Heart left ventricle (tissue), 16 donors: ENCODE data around the gene LCE3C. TPM values are rescaled to one million over a fixed set of nuclear protein-coding genes. Genes with fewer than 3 reads are reported as not detected.

Source experiments
- ATAC-seq, 4 donors: fragments of 200-7000 bp; cut with Tn5 transposase; one replicate each; pipeline ENCODE4 v1.9.1; 2020 to 2022; ENCODE audit warnings: moderate library complexity in 4 of 4, mild to moderate bottlenecking in 3 of 4, moderate number of reproducible peaks in 1 of 4
- DNase-seq, 5 donors: peaks; one replicate each; pipeline ENCODE4 v3.0.0-alpha.2; 2020
- H3K27ac ChIP-seq, 12 donors: fragments of 200-600 bp; sonication (generic) in 4 of 12; one replicate each; pipeline versions ENCODE4 v1.5.0 to v1.8.0; 2016 to 2022; ENCODE audit warnings: mild to moderate bottlenecking in 2 of 12
- H3K27me3 ChIP-seq, 9 donors: fragments of 200-600 bp; sonication (generic) in 2 of 9; one replicate each; pipeline versions ENCODE4 v1.5.1 to v1.8.0; 2016 to 2022; ENCODE audit warnings: mild to moderate bottlenecking in 3 of 9
- H3K36me3 ChIP-seq, 9 donors: fragments of 200-600 bp; sonication (generic) in 2 of 9; one replicate each; pipeline versions ENCODE4 v1.5.0 to v1.8.0; 2018 to 2022; ENCODE audit warnings: mild to moderate bottlenecking in 2 of 9
- H3K4me1 ChIP-seq, 12 donors: fragments of 200-600 bp; sonication (generic) in 4 of 12; one replicate each; pipeline versions ENCODE4 v1.5.0 to v1.8.0; 2016 to 2022; ENCODE audit warnings: mild to moderate bottlenecking in 3 of 12
- H3K4me3 ChIP-seq, 12 donors: fragments of 200-600 bp; sonication (generic) in 4 of 12; one replicate each; pipeline versions ENCODE4 v1.5.0 to v1.8.0; 2017 to 2022; ENCODE audit warnings: mild to moderate bottlenecking in 9 of 12, moderate library complexity in 4 of 12
- H3K9me3 ChIP-seq, 12 donors: fragments of 200-600 bp; sonication (generic) in 4 of 12; one replicate each; pipeline versions ENCODE4 v1.5.0 to v1.8.0; 2016 to 2022; ENCODE audit warnings: mild to moderate bottlenecking in 1 of 12
- CTCF ChIP-seq, 12 donors: fragments of 200-600 bp; sonication (generic) in 4 of 12; IDR thresholded peaks; one replicate each; pipeline versions ENCODE4 v1.5.0 to v1.8.0; 2018 to 2022; ENCODE audit warnings: antibody characterized with exemption in 12 of 12, mild to moderate bottlenecking in 5 of 12
- POLR2A ChIP-seq, 2 donors: fragments of 450-650 bp; IDR thresholded peaks; one replicate each; pipeline ENCODE4 v1.6.1; 2017; ENCODE audit warnings: antibody characterized with exemption in 2 of 2, mild to moderate bottlenecking in 2 of 2, moderate library complexity in 2 of 2
- WGBS, 4 donors: extraction: QIAGEN DNeasy Blood & Tissue Kit in 2 of 4; methylation state at CpG; one replicate each; pipeline versions ENCODE4 v1.1.5 to v1.1.7; 2013 to 2018; 5-methylcytosine and 5-hydroxymethylcytosine counted together
- intact Hi-C, 10 donors: fragments of 100-400 bp; cut with DNase I; formaldehyde crosslinking; loops; one replicate each; pipeline versions ENCODE4 v1.11.1 to v1.14.2; 2022
- polyA plus RNA-seq, 2 donors: library from polyadenylated mRNA; stranded (reverse); fragments of 200-250 nt; gene quantifications; one replicate each; pipeline ENCODE4 v1.2.3, GENCODE V29; 2013
- total RNA-seq, 9 donors: library from RNA; depleted of rRNA in 2 of 9; stranded (reverse); fragments of >200 nt in 2 of 9; fragmentation: NEBNext Ultra II Directional in 3 of 9; extraction: Animal tissue kit (Norgen Biotek cat#: 25700) in 3 of 9; gene quantifications; one replicate each; pipeline versions ENCODE4 v1.1.0 to v1.2.4, GENCODE V29; 2016 to 2023
- donor health status: ischemic (EF 13 %, LVEDD 7.1; RV severe dilation, severe dysfunction).
- donor health status: healthy with polysubstance abuse.
- donor health status: DM: no; HTN: yes; CAD: no.
- donor health status: DM: no; HTN: no; CAD: no.
- donor health status: ischemic (EF 25% LVEDD 6.9; RV normal size, moderate dysfunction).
- donor health status: ischemic (EF 25% LVEDD 5.7; RV mildly dilated, moderate dysfunction).
- donor health status: healthy.
- donor health status: DM: yes; HTN: yes; CAD: no.
- donor health status: ischemic (EF 35%, LVEDD 5.7; RV mildly dilated, moderate dysfunction).
- donor health status: nonischemic (EF 11% LVEDD 7.7; RV severe dilation, severe dysfunction).
- donor health status: DM: yes; HTN: yes; CAD: no.
- donor health status: PGD.
- donor health status: ischemic (EF 29% LVEDD 5.4; RV normal size, mild dysfunction).
- donor health status: nonischemic (EF 23%, LVEDD 6.1; RV moderate dilation, normal function).

Gene LCE3C
- total and polyA plus RNA-seq, 11 donors = not detected

GRCh38 chr1:152596986-152597385 is 3.0 kb upstream of the LCE3C start:
- 76 to 77% (median 76%) methylated on average over 2 of the region's 2 CpGs; no CpG with 5 or more reads in 1 of the 4 donors for WGBS, 4 donors
- TF ChIP-seq POLR2A (IDR thresholded peaks at IDR 0.05) = no peak
- no peaks in the 10 kb centered on the region for H3K4me1 ChIP-seq

GRCh38 chr1:152613511-152613910 is 13.5 kb downstream of the LCE3C start, which contains the start of gene LCE3B:
LCE3B (plus strand) TSS chr1:152613811; CDS start chr1:152613811, 0 bp downstream.
- ATAC-seq (no peak), DNase-seq (no peak)
- Histone ChIP-seq H3K9me3 (peaks cover 0 to 12% (median 8%) of the 10 kb centered on the region in 12 donors), H3K27ac (no peak within 1 kb of the TSS), H3K27me3 (peaks cover 0 to 20% (median 0%) of the 10 kb centered on the region in 9 donors), H3K36me3 (no peaks in the 10 kb centered on the region), H3K4me1 (no peaks in the 10 kb centered on the region), H3K4me3 (no peak within 1 kb of the TSS)
- 80 to 90% (median 85%) methylated on average over 1 of the region's 1 CpG; no CpG with 5 or more reads in 1 of the 4 donors for WGBS, 4 donors
- TF ChIP-seq CTCF (IDR thresholded peaks at IDR 0.05) (no peak), POLR2A (IDR thresholded peaks at IDR 0.05) (no peak)
- intact Hi-C loops = no loop called here

More at GRCh38 chr1:152596986-152597385, 3.0 kb upstream of the LCE3C start:
- no peak overlapping the region for H3K27ac ChIP-seq
- no peak for ATAC-seq
- intact Hi-C loops = no loop called here
- H3K4me3 ChIP-seq = no peak overlapping the region
- no peaks in the 10 kb centered on the region for H3K27me3 ChIP-seq
- peaks cover 0 to 23% (median 0%) of the 10 kb centered on the region in 12 donors for H3K9me3 ChIP-seq
- no peak for DNase-seq
- H3K36me3 ChIP-seq = no peaks in the 10 kb centered on the region

GRCh38 chr1:152621993-152622392 is 22.0 kb downstream of the LCE3C start:
- Histone ChIP-seq H3K27me3 (peaks cover 0 to 5% (median 0%) of the 10 kb centered on the region in 9 donors), H3K36me3 (no peaks in the 10 kb centered on the region), H3K4me3 (no peak overlapping the region), H3K9me3 (peaks cover 0 to 25% (median 9%) of the 10 kb centered on the region in 12 donors), H3K27ac (no peak overlapping the region), H3K4me1 (no peaks in the 10 kb centered on the region)
- DNase-seq (no peak), ATAC-seq (no peak)
- intact Hi-C loops = no loop called here
- TF ChIP-seq POLR2A (IDR thresholded peaks at IDR 0.05) (no peak), CTCF (IDR thresholded peaks at IDR 0.05) (no peak)
- 48 to 79% (median 75%) methylated on average over 3 of the region's 3 CpGs for WGBS, 4 donors

GRCh38 chr1:152622803-152623202 is 22.8 kb downstream of the LCE3C start, which contains the start of gene LCE3A:
LCE3A (minus strand) TSS chr1:152623103; CDS start chr1:152623103, 0 bp downstream.
- DNase-seq (no peak), ATAC-seq (no peak)
- intact Hi-C loops = no loop called here
- H3K27me3 ChIP-seq = peaks cover 0 to 5% (median 0%) of the 10 kb centered on the region in 9 donors
- no peaks in the 10 kb centered on the region for H3K4me1 ChIP-seq
- no peak within 1 kb of the TSS for H3K27ac ChIP-seq
- TF ChIP-seq POLR2A (IDR thresholded peaks at IDR 0.05) (no peak), CTCF (IDR thresholded peaks at IDR 0.05) (no peak)
- H3K4me3 ChIP-seq = no peak within 1 kb of the TSS
- no peaks in the 10 kb centered on the region for H3K36me3 ChIP-seq
- WGBS, 4 donors = 51 to 75% (median 61%) methylated on average over 7 to 10 of the region's 10 CpGs
- peaks cover 0 to 21% (median 8%) of the 10 kb centered on the region in 12 donors for H3K9me3 ChIP-seq
